GM21576 (cell line): ENCODE results near the gene TMEM11.

Experiments used
- ATAC-seq: cut with Tn5 transposase; IDR thresholded peaks from one replicate; pipeline ENCODE4 v1.9.1; 2021; ENCODE audit warnings: mild to moderate bottlenecking, moderate library complexity; ENCODE audit not compliant: unreplicated experiment

The TMEM11 gene

GRCh38 chr17:21164216-21164615 lies 49.7 kb downstream of the TMEM11 start:
- ATAC-seq = no peak

- no peak for ATAC-seq
Observed at GRCh38 chr17:21163101-21163500, 50.9 kb downstream of the TMEM11 start.

- ATAC-seq = no peak
Observed at GRCh38 chr17:21162394-21162775, 51.6 kb downstream of the TMEM11 start.

GRCh38 chr17:21161498-21162393 lies 52.2 kb downstream of the TMEM11 start:
- ATAC-seq = no peak

- ATAC-seq = no peak
Observed at GRCh38 chr17:21160401-21160800, 53.6 kb downstream of the TMEM11 start.

GRCh38 chr17:21157586-21158370 lies 56.2 kb downstream of the TMEM11 start:
- ATAC-seq = no peak

- ATAC-seq = no peak
Observed at GRCh38 chr17:21152731-21153130, 61.2 kb downstream of the TMEM11 start.

GRCh38 chr17:21149621-21150020 lies 64.3 kb downstream of the TMEM11 start:
- ATAC-seq = no peak
